GM20000 (cell line): ENCODE results near the gene TPRN.

Experiments used
- DNase-seq: peaks from one replicate; pipeline ENCODE4 v3.0.0; 2012; ENCODE audit warnings: low spot score
- TF ChIP-seq, protein P1 (sequence below): IDR thresholded peaks from 2 replicates; pipeline ENCODE4 v1.5.1; 2012; ENCODE audit warnings: mild to moderate bottlenecking, control low read depth; ENCODE audit errors: extremely low read depth, missing control alignments

The TPRN gene

DNA sequence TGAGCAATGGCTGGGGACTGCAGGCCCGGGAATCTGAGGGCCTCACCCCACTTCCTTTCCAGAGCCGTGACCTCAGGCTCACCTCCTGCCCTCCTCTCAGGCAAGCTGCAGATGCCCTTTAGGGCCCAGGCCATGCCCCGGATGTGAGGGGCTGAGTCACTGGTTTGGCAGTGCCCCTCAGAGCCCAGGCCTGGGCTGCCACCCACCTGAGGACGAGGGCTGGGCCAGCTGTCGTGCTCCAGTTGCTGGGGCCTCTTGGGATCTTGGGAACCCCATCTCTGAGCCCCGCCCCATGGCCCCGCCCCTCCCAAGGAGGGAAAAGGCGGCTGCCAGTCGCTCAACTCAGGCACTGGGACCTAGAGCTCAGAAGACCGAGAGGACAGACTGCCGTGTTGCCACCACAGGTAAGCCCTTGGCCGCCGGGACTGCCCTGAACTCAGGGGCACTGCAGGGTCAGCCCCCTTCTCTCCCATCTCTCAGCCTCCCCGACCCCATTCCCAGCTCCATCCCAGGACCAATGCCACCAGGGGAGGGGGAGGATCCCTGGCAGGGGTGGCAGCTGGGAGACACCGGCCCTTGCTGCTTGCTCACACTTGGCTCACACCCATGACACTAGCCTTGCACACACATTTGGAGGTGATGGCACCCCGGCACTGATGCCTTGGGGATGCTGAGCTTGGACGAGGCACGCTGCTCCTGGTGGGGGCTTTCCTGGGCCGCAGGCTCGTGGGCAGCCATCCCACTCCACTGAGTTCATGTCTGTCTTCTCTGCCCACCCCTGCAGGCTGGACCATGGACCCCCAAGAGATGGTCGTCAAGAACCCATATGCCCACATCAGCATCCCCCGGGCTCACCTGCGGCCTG lies 24.5 kb upstream of the TPRN start, which contains the start of gene CYSRT1:
CYSRT1 (plus strand) TSS at position 345 of the 865 bp plus-strand sequence; CDS start at position 793, 448 bp downstream.
- TF ChIP-seq, protein P1, sequence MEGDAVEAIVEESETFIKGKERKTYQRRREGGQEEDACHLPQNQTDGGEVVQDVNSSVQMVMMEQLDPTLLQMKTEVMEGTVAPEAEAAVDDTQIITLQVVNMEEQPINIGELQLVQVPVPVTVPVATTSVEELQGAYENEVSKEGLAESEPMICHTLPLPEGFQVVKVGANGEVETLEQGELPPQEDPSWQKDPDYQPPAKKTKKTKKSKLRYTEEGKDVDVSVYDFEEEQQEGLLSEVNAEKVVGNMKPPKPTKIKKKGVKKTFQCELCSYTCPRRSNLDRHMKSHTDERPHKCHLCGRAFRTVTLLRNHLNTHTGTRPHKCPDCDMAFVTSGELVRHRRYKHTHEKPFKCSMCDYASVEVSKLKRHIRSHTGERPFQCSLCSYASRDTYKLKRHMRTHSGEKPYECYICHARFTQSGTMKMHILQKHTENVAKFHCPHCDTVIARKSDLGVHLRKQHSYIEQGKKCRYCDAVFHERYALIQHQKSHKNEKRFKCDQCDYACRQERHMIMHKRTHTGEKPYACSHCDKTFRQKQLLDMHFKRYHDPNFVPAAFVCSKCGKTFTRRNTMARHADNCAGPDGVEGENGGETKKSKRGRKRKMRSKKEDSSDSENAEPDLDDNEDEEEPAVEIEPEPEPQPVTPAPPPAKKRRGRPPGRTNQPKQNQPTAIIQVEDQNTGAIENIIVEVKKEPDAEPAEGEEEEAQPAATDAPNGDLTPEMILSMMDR: no peak
- no peak for DNase-seq

- TF ChIP-seq, protein P1: no peak
These were observed 22.8 kb upstream of the TPRN start for GRCh38 chr9:137223078-137223970.

GRCh38 chr9:137222190-137223077 lies 21.9 kb upstream of the TPRN start, which contains the start of gene RNF208:
Gene RNF208 (minus strand): TSS chr9:137222240. CDS start chr9:137221212, 1,028 bp downstream.
- DNase-seq: peak; percentile 65
- TF ChIP-seq, protein P1: no peak

More at GRCh38 chr9:137223078-137223970, 22.8 kb upstream of the TPRN start:
- DNase-seq: peak; percentile 99

DNA sequence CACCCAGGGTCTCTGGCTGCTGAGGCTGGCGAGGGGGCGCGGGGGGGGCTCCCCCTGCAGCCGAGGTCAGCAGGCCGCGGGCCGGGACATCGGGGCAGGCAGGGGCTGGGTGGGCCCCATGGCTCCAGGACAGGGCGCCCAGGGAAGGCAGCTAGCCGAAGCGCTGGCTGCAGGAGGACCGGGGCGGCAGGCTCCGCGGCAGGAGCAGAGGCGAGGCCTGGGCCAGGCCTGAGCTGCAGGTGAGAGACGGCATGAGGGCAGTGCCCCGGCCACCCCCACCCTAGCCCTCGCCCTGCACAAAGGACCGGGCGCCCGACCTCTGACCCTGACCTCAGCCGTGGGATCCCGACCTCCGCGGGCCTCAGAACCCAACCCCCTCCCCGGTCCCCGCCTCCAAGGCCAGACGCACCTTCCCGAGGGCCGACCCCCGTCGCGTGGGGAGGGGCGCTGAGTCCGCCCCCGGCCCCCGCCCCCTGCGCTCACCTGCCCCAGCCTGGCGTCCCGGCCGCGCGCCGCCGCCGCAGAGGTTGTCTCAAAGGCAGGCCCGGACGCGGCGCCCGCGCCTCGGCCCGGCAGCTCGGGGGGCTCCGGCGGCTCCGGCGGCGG lies 21.1 kb upstream of the TPRN start:
- peak; percentile 58 for DNase-seq
- TF ChIP-seq, protein P1: no peak

GRCh38 chr9:137221095-137221505 lies 20.6 kb upstream of the TPRN start:
- TF ChIP-seq, protein P1: no peak

DNA sequence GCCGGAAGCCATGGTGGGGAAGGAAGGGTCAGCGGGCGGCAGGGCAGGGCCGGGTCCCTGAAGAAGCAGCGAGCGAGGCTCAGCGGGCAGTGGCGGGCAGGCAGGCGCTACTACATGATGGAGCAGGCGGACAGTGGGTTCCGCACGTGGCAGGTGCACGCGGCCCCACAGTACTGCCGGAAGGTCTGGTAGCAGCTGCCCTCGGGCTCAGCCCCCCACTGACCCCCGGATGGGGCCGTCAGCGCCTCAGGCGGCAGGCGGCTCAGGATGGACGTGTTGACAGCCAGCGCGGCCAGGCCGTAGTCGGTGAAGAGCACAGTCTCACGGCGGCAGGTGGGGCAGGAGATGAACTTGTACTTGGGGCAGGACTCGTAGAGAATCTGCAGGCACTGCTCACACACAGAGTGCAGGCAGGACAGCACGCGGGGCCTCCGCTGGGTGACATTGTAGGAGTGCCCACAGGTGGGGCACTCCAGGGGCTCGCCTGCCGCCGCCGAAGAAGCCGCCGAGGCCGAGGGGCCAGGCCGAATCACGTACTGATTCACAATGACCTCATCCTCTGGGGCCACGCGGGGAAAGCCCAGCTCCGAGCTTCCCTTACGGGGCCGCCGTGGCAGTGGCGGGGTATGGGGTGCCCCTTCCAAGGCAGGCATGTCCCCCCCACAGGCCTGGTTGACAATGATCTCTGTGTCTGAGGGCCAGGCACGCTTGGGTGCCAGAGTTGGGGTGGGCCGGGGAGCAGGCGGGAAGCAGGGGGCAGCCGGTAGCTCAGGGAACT lies 20.0 kb upstream of the TPRN start:
- DNase-seq: no peak
- TF ChIP-seq, protein P1: no peak

More at GRCh38 chr9:137221095-137221505, 20.6 kb upstream of the TPRN start:
- no peak for DNase-seq
